Measurements from ENCODE around the gene SEC22C.

The SEC22C gene

GRCh38 chr3:42602961-42603360 is 21.2 kb upstream of the SEC22C start:
- TF ChIP-seq CTCF (IDR thresholded peaks at IDR 0.05) = no peak

- TF ChIP-seq CTCF (IDR thresholded peaks at IDR 0.05) = peak; percentile 26; the same call in 1 of the 2 replicates
Observed at GRCh38 chr3:42601896-42602581, 20.3 kb upstream of the SEC22C start.

- no peak for TF ChIP-seq CTCF (IDR thresholded peaks at IDR 0.05)
Observed at GRCh38 chr3:42600958-42601675, 19.4 kb upstream of the SEC22C start.

DNA sequence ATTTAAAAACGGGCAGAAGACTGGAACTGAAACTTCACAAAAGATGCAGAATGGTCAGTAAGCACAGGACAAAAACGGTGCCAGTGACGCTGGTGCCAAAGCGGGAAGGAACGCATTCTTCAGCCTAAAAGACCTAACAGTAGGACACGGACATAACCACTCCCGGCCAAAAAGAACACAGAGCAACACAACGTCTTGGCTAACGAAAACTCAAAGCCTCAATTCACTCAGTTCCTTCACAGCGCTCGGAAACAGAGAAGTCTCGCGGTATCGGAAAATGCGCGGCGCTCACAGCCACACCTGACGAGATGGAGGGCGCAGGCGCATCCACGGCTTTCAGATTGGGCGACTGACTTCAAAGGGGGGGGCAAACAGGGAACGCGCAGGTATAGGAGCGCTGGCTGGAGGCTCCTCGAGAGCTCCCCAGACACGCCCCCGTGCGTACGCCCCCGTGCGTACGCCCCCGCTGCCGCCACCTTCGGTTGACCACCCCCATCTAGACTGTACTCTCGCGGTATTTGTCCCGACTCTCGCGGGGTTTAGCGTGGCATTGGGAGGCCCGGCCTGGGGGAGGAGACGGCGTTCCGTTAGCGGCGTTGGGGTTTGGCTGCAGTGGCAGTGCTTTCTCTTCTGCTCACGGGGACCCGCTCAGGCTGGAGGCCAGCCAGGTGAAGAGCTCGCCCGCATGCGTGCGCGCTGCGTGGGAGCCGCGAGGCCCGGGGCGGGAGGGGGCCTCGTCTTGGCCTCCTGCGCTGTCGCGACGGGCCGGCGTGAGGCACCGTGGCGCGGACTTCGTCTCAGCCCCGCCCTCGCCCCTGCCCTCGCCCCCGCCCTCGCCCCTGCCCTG is 18.6 kb upstream of the SEC22C start, which contains the start of gene NKTR:
TSS of gene NKTR (plus strand) at position 576 of the 847 bp plus-strand sequence. CDS start 321 bp downstream, outside the sequence.
- no peak for TF ChIP-seq CTCF (IDR thresholded peaks at IDR 0.05)

DNA sequence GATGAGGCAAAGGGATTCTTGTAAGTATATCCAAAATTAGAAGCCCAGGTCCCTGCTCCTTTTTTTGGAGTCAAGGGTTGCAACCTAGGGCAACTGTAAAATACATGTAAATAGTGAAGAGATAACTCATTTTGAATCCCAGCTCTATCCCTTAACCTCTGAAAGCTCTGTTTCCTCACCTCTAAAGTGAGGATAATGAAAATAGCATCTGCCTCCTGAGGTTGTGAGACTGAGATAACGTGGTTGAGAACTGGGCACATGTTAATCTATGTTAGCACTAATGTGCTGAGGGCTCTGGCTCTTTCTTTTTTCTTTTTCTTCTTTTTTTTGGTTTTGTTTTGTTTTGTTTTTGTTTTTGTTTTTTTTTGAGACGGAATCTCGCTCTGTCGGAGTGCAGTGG is 13.9 kb upstream of the SEC22C start:
- TF ChIP-seq CTCF (IDR thresholded peaks at IDR 0.05) = no peak

GRCh38 chr3:42593635-42594034 is 11.9 kb upstream of the SEC22C start:
- TF ChIP-seq CTCF (IDR thresholded peaks at IDR 0.05) = no peak

GRCh38 chr3:42591811-42592210 is 10.0 kb upstream of the SEC22C start:
- TF ChIP-seq CTCF (IDR thresholded peaks at IDR 0.05) = no peak
